COLO668 (cell line): ENCODE results near the gene TMED10.

Experiments used
- DNase-seq: peaks from one replicate; lab custom pipeline; 2025; ENCODE audit not compliant: unreplicated experiment; lab: John Stamatoyannopoulos, UW

The TMED10 gene

GRCh38 chr14:75088566-75089373 lies 87.6 kb downstream of the TMED10 start:
- peak; percentile 60 for DNase-seq

- DNase-seq: no peak
These were observed 88.3 kb downstream of the TMED10 start for GRCh38 chr14:75088153-75088552.

GRCh38 chr14:75084513-75084912 lies 91.9 kb downstream of the TMED10 start:
- no peak for DNase-seq

- DNase-seq: no peak
These were observed 93.1 kb downstream of the TMED10 start for GRCh38 chr14:75083271-75083670.

- no peak for DNase-seq
These were observed 94.7 kb downstream of the TMED10 start for GRCh38 chr14:75081660-75082229.
